Measurements from ENCODE around the gene NMT2.

The NMT2 gene

GRCh38 chr10:15140698-15141097, 27.8 kb downstream of the NMT2 start:
- DNase-seq, result no peak

GRCh38 chr10:15137636-15138035, 30.9 kb downstream of the NMT2 start:
- DNase-seq, result no peak

GRCh38 chr10:15137036-15137359, 31.5 kb downstream of the NMT2 start:
- no peak for DNase-seq

- DNase-seq, result no peak
Observed at GRCh38 chr10:15136129-15137035, 32.1 kb downstream of the NMT2 start.

- no peak for DNase-seq
Observed at GRCh38 chr10:15131330-15131729, 37.2 kb downstream of the NMT2 start.

GRCh38 chr10:15124908-15125307, 43.6 kb downstream of the NMT2 start:
- DNase-seq, result no peak

GRCh38 chr10:15124190-15124589, 44.3 kb downstream of the NMT2 start:
- no peak for DNase-seq

- DNase-seq, result no peak
Observed at GRCh38 chr10:15123749-15124184, 44.7 kb downstream of the NMT2 start.

- no peak for DNase-seq
Observed at GRCh38 chr10:15122477-15123030, 45.9 kb downstream of the NMT2 start.

- no peak for DNase-seq
Observed at GRCh38 chr10:15121707-15122106, 46.8 kb downstream of the NMT2 start.

- DNase-seq, result no peak
Observed at GRCh38 chr10:15120523-15120922, 48.0 kb downstream of the NMT2 start.

- DNase-seq, result no peak
Observed at GRCh38 chr10:15118615-15119014, 49.9 kb downstream of the NMT2 start.

- no peak for DNase-seq
Observed at GRCh38 chr10:15116225-15116624, 52.3 kb downstream of the NMT2 start.

GRCh38 chr10:15113766-15114165, 54.7 kb downstream of the NMT2 start:
- no peak for DNase-seq

- DNase-seq, result no peak
Observed at GRCh38 chr10:15112657-15113056, 55.8 kb downstream of the NMT2 start.

GRCh38 chr10:15106352-15107013, 62.0 kb downstream of the NMT2 start:
- no peak for DNase-seq

GRCh38 chr10:15103513-15103912, 65.0 kb downstream of the NMT2 start:
- DNase-seq, result no peak

GRCh38 chr10:15099886-15100285, 68.6 kb downstream of the NMT2 start:
- no peak for DNase-seq

- peak; percentile 55 for DNase-seq
Observed at GRCh38 chr10:15097011-15097812, 71.3 kb downstream of the NMT2 start, which contains the start of gene RPP38. Gene RPP38 (plus strand): TSS chr10:15097355. CDS start chr10:15103315, 5,960 bp downstream.

- DNase-seq, result no peak
Observed at GRCh38 chr10:15096661-15097010, 71.9 kb downstream of the NMT2 start.

GRCh38 chr10:15092855-15093408, 75.6 kb downstream of the NMT2 start:
- no peak for DNase-seq

- no peak for DNase-seq
Observed at GRCh38 chr10:15091418-15091817, 77.1 kb downstream of the NMT2 start.
